ENCODE data around the gene PYHIN1. TPM values are rescaled to one million over a fixed set of nuclear protein-coding genes. Genes with fewer than 3 reads are reported as not detected.
A peak's percentile ranks its signal among the peaks of the same experiment; 100 is the strongest.

The PYHIN1 gene
- polyA plus RNA-seq, 1 experiment = not detected

GRCh38 chr1:159011751-159012150 is 80.4 kb downstream of the PYHIN1 start:
- no peak for DNase-seq (ENCODE audit: low read depth, low spot score)
- Histone ChIP-seq H3K27me3 (ENCODE audit: control insufficient read depth, insufficient read depth, low read length) (no peaks in the 10 kb centered on the region), H3K27ac (ENCODE audit: low read depth, low read length) (no peak overlapping the region), H3K4me3 (ENCODE audit: low read depth, low read length) (peak overlapping the region; percentile 76), H3K9me3 (ENCODE audit: control insufficient read depth, insufficient read depth, low read length) (no peaks in the 10 kb centered on the region)
- ChIA-PET CTCF (no interaction called here), POLR2A (no interaction called here)
- TF ChIP-seq, protein P1, sequence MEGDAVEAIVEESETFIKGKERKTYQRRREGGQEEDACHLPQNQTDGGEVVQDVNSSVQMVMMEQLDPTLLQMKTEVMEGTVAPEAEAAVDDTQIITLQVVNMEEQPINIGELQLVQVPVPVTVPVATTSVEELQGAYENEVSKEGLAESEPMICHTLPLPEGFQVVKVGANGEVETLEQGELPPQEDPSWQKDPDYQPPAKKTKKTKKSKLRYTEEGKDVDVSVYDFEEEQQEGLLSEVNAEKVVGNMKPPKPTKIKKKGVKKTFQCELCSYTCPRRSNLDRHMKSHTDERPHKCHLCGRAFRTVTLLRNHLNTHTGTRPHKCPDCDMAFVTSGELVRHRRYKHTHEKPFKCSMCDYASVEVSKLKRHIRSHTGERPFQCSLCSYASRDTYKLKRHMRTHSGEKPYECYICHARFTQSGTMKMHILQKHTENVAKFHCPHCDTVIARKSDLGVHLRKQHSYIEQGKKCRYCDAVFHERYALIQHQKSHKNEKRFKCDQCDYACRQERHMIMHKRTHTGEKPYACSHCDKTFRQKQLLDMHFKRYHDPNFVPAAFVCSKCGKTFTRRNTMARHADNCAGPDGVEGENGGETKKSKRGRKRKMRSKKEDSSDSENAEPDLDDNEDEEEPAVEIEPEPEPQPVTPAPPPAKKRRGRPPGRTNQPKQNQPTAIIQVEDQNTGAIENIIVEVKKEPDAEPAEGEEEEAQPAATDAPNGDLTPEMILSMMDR (IDR thresholded peaks at IDR 0.05; ENCODE audit: low read depth, low read length) = no peak

DNA sequence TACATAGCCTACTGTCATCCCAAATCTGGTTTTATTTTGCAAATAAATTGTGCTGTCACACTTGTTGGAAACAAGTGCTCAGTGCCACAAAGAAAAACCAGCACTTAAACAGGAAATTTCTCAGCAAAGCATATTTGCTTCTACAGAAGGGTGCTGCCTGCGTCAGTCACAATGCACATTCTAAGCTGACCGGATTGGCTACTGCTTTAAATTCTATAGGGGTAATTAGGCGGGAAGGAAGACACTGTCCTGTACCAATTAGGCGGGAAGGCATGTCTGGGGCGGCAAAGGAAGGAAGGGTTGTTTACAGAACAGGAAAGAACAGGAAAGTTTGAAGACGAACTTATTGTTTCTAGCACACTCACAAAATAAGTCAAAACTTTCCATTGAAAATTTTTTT is 81.1 kb downstream of the PYHIN1 start:
- Histone ChIP-seq H3K4me3 (ENCODE audit: low read depth, low read length) (peak overlapping the region; percentile 76), H3K27ac (ENCODE audit: low read depth, low read length) (no peak overlapping the region), H3K9me3 (ENCODE audit: control insufficient read depth, insufficient read depth, low read length) (no peaks in the 10 kb centered on the region), H3K27me3 (ENCODE audit: control insufficient read depth, insufficient read depth, low read length) (no peaks in the 10 kb centered on the region)
- TF ChIP-seq, protein P1 (IDR thresholded peaks at IDR 0.05; ENCODE audit: low read depth, low read length) = no peak
- DNase-seq (ENCODE audit: low read depth, low spot score) = no peak
- CTCF ChIA-PET = no interaction called here
- POLR2A ChIA-PET = no interaction called here

DNA sequence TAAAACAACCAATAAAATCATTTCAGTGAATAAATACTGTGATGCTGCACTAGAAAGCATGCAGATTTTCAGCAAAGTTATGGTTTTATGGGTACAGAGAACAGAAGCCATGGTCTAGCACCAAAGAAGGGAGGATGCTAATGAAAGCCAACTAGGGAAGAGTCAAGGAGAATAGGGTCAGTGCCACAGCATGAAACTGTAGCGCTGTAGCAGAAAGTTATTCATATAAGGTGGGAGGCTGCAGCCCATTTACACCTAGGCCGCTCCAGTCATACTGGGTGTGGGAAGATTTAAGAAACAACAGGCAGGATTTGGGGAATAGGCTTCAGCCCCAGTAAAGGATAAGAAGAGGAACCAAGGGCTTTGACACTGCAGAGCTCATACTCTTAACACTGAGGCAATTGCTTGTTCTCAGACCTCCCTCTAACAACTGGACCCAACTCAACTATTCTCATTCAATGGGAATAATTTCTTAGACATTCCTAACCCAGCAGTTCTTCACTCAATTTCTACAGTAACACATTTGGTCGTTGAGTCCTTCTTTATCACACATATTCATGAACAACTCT is 82.7 kb downstream of the PYHIN1 start:
- POLR2A ChIA-PET = no interaction called here
- CTCF ChIA-PET = interaction anchor here (1.2 to 1.4 kb wide), 2 partner anchors 14 to 16 kb away, joined by 3 to 4 read pairs; no protein-coding TSS in a partner anchor
- H3K27ac ChIP-seq (ENCODE audit: low read depth, low read length) = no peak overlapping the region
- H3K4me3 ChIP-seq (ENCODE audit: low read depth, low read length) = no peak overlapping the region
- H3K27me3 ChIP-seq (ENCODE audit: control insufficient read depth, insufficient read depth, low read length) = no peaks in the 10 kb centered on the region
- DNase-seq (ENCODE audit: low read depth, low spot score) = no peak
- TF ChIP-seq, protein P1 (IDR thresholded peaks at IDR 0.05; ENCODE audit: low read depth, low read length) = no peak
- H3K9me3 ChIP-seq (ENCODE audit: control insufficient read depth, insufficient read depth, low read length) = no peaks in the 10 kb centered on the region

GRCh38 chr1:159014851-159015250 is 83.5 kb downstream of the PYHIN1 start:
- H3K27ac ChIP-seq (ENCODE audit: low read depth, low read length) = no peak overlapping the region
- no peak for DNase-seq (ENCODE audit: low read depth, low spot score)

GRCh38 chr1:159015440-159015909 is 84.1 kb downstream of the PYHIN1 start:
- H3K4me3 ChIP-seq (ENCODE audit: low read depth, low read length) = peak overlapping the region; percentile 2; the same call in 1 of the 2 replicates
- no peaks in the 10 kb centered on the region for H3K9me3 ChIP-seq (ENCODE audit: control insufficient read depth, insufficient read depth, low read length)
- no peaks in the 10 kb centered on the region for H3K27me3 ChIP-seq (ENCODE audit: control insufficient read depth, insufficient read depth, low read length)
- DNase-seq (ENCODE audit: low read depth, low spot score) = peak; percentile 74
- CTCF ChIA-PET = no interaction called here
- POLR2A ChIA-PET = interaction anchor here (1.2 kb wide), 1 partner anchor 16 kb away, joined by 3 read pairs; no protein-coding TSS in a partner anchor
- H3K27ac ChIP-seq (ENCODE audit: low read depth, low read length) = peak overlapping the region; percentile 73
- TF ChIP-seq, protein P1 (IDR thresholded peaks at IDR 0.05; ENCODE audit: low read depth, low read length) = no peak

More at GRCh38 chr1:159014851-159015250, 83.5 kb downstream of the PYHIN1 start:
- ChIA-PET POLR2A (no interaction called here), CTCF (interaction anchor here (1.2 kb wide), 1 partner anchor 15 kb away, joined by 3 read pairs; no protein-coding TSS in a partner anchor)
- H3K27me3 ChIP-seq (ENCODE audit: control insufficient read depth, insufficient read depth, low read length) = no peaks in the 10 kb centered on the region
- TF ChIP-seq, protein P1 (IDR thresholded peaks at IDR 0.05; ENCODE audit: low read depth, low read length) = no peak
- H3K4me3 ChIP-seq (ENCODE audit: low read depth, low read length) = no peak overlapping the region
- no peaks in the 10 kb centered on the region for H3K9me3 ChIP-seq (ENCODE audit: control insufficient read depth, insufficient read depth, low read length)

Measured in AG04450 (cell line).